Mammary epithelial cell (primary cell): Measurements from ENCODE around the gene ITGA2.

ENCODE experiments used
- EZH2 ChIP-seq: IDR thresholded peaks from 2 replicates; pipeline ENCODE4 v1.6.1; 2012; ENCODE audit warnings: low read length, inconsistent platforms, borderline replicate concordance
- TF ChIP-seq, protein P1 (sequence below), 2 donors: IDR thresholded peaks in 1 of 2; conservative IDR thresholded peaks in 1 of 2; 2 replicates each; pipeline ENCODE4 v1.5.1; 2011 to 2012; ENCODE audit warnings: inconsistent platforms in 2 of 2, low read length in 2 of 2, mild to moderate bottlenecking in 2 of 2, control low read depth in 1 of 2, low read depth in 1 of 2; ENCODE audit not compliant: insufficient read depth in 1 of 2; ENCODE audit errors: extremely low read depth in 1 of 2

GRCh38 chr5:52994266-52994665, 5.1 kb downstream of the ITGA2 start:
- TF ChIP-seq, protein P1, sequence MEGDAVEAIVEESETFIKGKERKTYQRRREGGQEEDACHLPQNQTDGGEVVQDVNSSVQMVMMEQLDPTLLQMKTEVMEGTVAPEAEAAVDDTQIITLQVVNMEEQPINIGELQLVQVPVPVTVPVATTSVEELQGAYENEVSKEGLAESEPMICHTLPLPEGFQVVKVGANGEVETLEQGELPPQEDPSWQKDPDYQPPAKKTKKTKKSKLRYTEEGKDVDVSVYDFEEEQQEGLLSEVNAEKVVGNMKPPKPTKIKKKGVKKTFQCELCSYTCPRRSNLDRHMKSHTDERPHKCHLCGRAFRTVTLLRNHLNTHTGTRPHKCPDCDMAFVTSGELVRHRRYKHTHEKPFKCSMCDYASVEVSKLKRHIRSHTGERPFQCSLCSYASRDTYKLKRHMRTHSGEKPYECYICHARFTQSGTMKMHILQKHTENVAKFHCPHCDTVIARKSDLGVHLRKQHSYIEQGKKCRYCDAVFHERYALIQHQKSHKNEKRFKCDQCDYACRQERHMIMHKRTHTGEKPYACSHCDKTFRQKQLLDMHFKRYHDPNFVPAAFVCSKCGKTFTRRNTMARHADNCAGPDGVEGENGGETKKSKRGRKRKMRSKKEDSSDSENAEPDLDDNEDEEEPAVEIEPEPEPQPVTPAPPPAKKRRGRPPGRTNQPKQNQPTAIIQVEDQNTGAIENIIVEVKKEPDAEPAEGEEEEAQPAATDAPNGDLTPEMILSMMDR (conservative IDR thresholded peaks at IDR 0.05 in 1 of 2, IDR thresholded peaks at IDR 0.05 in 1 of 2; ENCODE audit: extremely low read depth in 1 of 2, insufficient read depth in 1 of 2, low read depth in 1 of 2, low read length in 2 of 2) = no peak
- no peak for TF ChIP-seq EZH2
